Measurements from ENCODE around the gene ETV3L. TPM values are rescaled to one million over a fixed set of nuclear protein-coding genes. Genes with fewer than 3 reads are reported as not detected.

Gene ETV3L
- total and polyA plus RNA-seq, 10 donors = not detected

DNA sequence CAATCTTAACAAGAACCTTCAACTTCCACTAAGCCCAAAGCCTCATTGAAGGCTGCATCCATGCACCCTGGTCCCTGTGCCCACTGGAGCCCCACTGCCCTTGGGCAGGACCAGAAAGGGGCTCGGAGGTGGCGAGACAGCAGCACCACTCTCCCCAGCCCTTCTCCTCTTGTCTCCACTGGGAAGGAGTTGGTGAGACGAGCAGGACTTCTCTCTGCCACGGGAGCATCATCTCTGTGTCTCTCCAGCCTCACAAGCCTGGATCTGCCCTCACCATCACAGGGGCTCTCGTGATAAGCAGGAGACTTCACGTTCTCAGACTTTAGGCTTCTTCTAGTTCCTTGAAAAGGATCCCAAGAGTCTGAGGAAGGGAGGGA is 7.2 kb upstream of the ETV3L start:
- WGBS, 5 donors = 75 to 90% (median 80%) methylated on average over 6 of the region's 6 CpGs
- no peak for DNase-seq
- no peaks in the 10 kb centered on the region for H3K36me3 ChIP-seq
- H3K4me1 ChIP-seq = peaks cover 0 to 24% (median 9%) of the 10 kb centered on the region in 6 donors
- intact Hi-C loops (cut with DNase I; ENCODE audit: low total_unique reads) = no loop called here
- H3K4me3 ChIP-seq = no peak overlapping the region
- H3K27me3 ChIP-seq (replicated peaks in 1 of 7) = peaks cover 0 to 57% (median 6%) of the 10 kb centered on the region in 7 donors
- H3K27ac ChIP-seq = peak overlapping the region in 2 of 8 donors; percentile 40
- TF ChIP-seq POLR2A (IDR thresholded peaks at IDR 0.05) (no peak), POLR2AphosphoS5 (IDR thresholded peaks at IDR 0.05) (no peak)
- TF ChIP-seq, protein P1, sequence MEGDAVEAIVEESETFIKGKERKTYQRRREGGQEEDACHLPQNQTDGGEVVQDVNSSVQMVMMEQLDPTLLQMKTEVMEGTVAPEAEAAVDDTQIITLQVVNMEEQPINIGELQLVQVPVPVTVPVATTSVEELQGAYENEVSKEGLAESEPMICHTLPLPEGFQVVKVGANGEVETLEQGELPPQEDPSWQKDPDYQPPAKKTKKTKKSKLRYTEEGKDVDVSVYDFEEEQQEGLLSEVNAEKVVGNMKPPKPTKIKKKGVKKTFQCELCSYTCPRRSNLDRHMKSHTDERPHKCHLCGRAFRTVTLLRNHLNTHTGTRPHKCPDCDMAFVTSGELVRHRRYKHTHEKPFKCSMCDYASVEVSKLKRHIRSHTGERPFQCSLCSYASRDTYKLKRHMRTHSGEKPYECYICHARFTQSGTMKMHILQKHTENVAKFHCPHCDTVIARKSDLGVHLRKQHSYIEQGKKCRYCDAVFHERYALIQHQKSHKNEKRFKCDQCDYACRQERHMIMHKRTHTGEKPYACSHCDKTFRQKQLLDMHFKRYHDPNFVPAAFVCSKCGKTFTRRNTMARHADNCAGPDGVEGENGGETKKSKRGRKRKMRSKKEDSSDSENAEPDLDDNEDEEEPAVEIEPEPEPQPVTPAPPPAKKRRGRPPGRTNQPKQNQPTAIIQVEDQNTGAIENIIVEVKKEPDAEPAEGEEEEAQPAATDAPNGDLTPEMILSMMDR (IDR thresholded peaks at IDR 0.05 in 8 of 11, conservative IDR thresholded peaks at IDR 0.05 in 3 of 11) = no peak
- no peaks in the 10 kb centered on the region for H3K9me3 ChIP-seq

DNA sequence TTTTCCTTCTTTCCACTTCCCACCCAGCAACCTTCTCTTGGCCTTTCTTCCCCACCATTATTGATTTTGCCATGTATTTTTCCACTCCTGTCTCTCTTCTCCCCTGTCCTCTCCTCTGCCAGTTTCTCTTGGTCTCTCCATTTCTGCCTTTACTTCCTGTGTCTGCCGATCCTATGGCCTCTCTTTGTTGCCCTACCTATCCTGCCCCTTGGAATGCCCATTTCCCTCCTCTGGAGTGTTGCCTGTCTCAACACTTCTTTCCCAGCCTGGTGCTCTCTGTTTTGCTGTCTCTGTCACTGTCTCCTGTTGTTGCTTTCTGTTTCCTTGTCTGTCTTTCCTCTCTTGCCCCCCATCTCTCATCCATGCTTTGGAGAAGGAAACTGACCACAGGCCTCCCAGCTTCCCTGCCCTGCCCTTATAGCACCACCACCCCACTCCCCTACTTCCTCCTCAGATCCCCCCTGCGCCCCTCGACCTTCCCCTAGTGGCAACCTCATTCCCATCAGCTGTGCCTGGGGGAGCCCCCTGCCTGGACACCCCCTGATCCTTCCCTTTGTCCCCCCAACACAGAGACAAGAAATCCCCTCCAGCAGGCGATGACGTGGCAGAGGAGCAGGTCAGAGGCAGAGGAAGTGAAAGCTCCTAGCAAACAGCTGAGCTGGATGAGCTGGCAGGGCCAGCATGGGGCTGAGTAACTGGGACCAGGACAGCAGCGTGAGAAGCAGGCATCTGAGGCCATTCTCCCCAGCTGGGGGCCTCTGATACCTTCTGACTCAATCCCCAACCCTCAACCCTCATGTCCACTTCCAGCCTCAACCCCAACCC is 6.6 kb upstream of the ETV3L start:
- intact Hi-C loops (cut with DNase I; ENCODE audit: low total_unique reads) = no loop called here
- TF ChIP-seq, protein P1 (IDR thresholded peaks at IDR 0.05 in 8 of 11, conservative IDR thresholded peaks at IDR 0.05 in 3 of 11) = no peak
- TF ChIP-seq POLR2AphosphoS5 (IDR thresholded peaks at IDR 0.05) = no peak
- TF ChIP-seq POLR2A (IDR thresholded peaks at IDR 0.05) = no peak
- Histone ChIP-seq H3K4me3 (no peak overlapping the region), H3K27ac (peak overlapping the region in 4 of 8 donors; percentile 20 to 40 (median 30)), H3K9me3 (no peaks in the 10 kb centered on the region), H3K27me3 (replicated peaks in 1 of 7) (peaks cover 0 to 51% (median 6%) of the 10 kb centered on the region in 7 donors), H3K36me3 (no peaks in the 10 kb centered on the region), H3K4me1 (peaks cover 0 to 18% (median 9%) of the 10 kb centered on the region in 6 donors)
- peak; percentile 79 for DNase-seq
- WGBS, 5 donors = 22 to 35% (median 28%) methylated on average over 6 of the region's 6 CpGs

DNA sequence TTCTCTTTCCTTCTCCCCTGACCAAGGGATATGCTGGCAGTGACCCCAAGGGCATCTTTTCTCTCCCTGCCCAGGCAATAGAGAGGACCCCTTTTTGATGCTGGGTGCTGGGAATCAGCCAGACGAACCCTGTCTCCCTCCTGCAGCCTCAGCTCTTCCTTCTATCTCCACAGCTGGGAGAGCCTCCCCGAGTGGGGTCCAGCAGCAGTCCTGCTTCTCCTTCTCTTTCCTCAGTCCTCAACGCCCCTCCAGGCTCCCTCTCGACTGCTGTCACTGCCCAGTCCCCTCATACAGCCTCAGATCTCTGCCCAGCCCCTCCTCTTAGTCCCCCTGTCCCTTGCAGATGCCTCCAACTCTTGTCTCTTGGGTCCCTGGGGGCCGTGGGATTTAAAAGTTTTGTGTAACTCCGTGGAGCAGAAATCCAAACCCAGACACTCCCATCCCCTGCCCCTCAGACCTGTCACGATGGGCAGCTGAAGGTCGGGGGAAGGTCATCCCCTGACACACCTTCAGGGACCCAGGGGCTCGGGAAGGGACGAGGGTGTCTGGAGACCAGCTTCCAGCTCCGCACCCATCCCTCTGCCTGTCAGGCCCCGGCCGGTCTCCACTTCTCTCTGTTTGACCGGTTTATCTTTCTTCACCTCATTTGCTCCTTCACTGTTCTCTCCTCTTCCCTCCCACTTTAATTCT is 5.8 kb upstream of the ETV3L start:
- H3K4me3 ChIP-seq = no peak overlapping the region
- 76 to 87% (median 84%) methylated on average over 14 of the region's 14 CpGs for WGBS, 5 donors
- H3K27ac ChIP-seq = no peak overlapping the region
- H3K36me3 ChIP-seq = no peaks in the 10 kb centered on the region
- intact Hi-C loops (cut with DNase I; ENCODE audit: low total_unique reads) = no loop called here
- H3K27me3 ChIP-seq (replicated peaks in 1 of 7) = peaks cover 0 to 49% (median 6%) of the 10 kb centered on the region in 7 donors
- TF ChIP-seq, protein P1 (IDR thresholded peaks at IDR 0.05 in 8 of 11, conservative IDR thresholded peaks at IDR 0.05 in 3 of 11) = no peak
- TF ChIP-seq POLR2A (IDR thresholded peaks at IDR 0.05) (no peak), POLR2AphosphoS5 (IDR thresholded peaks at IDR 0.05) (no peak)
- H3K9me3 ChIP-seq = no peaks in the 10 kb centered on the region
- H3K4me1 ChIP-seq = peaks cover 0 to 13% (median 7%) of the 10 kb centered on the region in 6 donors
- DNase-seq = peak; percentile 68

Data from spleen (tissue), 11 donors.